Measurements from ENCODE around the gene P3H1. TPM values are rescaled to one million over a fixed set of nuclear protein-coding genes. Genes with fewer than 3 reads are reported as not detected.

P3H1 gene
- total RNA-seq, 1 experiment from 2014 or later: 84.8 TPM

GRCh38 chr1:42736152-42736551 lies 30.7 kb downstream of the P3H1 start:
- POLR2A ChIA-PET: no interaction called here
- H3K4me3 ChIP-seq (ENCODE audit: low read depth in 2 of 2, low read length in 2 of 2): no peak overlapping the region
- BruUV-seq (replicated peaks): no TSS peak
- no peak overlapping the region for H3K27ac ChIP-seq (ENCODE audit: low read length)
- DNase-seq (ENCODE audit: low read depth, low spot score) (no peak), ATAC-seq (peak; percentile 75)
- intact Hi-C loops (cut with micrococcal nuclease; ENCODE audit: unreplicated experiment) (loop anchor here (10.0 kb wide), 1 partner anchor 161 kb away; no protein-coding TSS in a partner anchor), in situ Hi-C loops (cut with HindIII; ENCODE audit: low pct_unique_long_range_greater_than_20kb, low sequenced_read_pairs) (no loop called here)
- no peaks in the 10 kb centered on the region for H3K36me3 ChIP-seq (ENCODE audit: control insufficient read depth, insufficient read depth, low read length)
- H3K4me1 ChIP-seq (ENCODE audit: control insufficient read depth, insufficient read depth, low read length): no peaks in the 10 kb centered on the region
- no peak for TF ChIP-seq POLR2AphosphoS5 (IDR thresholded peaks at IDR 0.05; ENCODE audit: low read depth, low read length)
- no peak for TF ChIP-seq SIN3A (IDR thresholded peaks at IDR 0.05; ENCODE audit: borderline replicate concordance, insufficient read depth, low read depth, low read length)
- TF ChIP-seq, protein P1, sequence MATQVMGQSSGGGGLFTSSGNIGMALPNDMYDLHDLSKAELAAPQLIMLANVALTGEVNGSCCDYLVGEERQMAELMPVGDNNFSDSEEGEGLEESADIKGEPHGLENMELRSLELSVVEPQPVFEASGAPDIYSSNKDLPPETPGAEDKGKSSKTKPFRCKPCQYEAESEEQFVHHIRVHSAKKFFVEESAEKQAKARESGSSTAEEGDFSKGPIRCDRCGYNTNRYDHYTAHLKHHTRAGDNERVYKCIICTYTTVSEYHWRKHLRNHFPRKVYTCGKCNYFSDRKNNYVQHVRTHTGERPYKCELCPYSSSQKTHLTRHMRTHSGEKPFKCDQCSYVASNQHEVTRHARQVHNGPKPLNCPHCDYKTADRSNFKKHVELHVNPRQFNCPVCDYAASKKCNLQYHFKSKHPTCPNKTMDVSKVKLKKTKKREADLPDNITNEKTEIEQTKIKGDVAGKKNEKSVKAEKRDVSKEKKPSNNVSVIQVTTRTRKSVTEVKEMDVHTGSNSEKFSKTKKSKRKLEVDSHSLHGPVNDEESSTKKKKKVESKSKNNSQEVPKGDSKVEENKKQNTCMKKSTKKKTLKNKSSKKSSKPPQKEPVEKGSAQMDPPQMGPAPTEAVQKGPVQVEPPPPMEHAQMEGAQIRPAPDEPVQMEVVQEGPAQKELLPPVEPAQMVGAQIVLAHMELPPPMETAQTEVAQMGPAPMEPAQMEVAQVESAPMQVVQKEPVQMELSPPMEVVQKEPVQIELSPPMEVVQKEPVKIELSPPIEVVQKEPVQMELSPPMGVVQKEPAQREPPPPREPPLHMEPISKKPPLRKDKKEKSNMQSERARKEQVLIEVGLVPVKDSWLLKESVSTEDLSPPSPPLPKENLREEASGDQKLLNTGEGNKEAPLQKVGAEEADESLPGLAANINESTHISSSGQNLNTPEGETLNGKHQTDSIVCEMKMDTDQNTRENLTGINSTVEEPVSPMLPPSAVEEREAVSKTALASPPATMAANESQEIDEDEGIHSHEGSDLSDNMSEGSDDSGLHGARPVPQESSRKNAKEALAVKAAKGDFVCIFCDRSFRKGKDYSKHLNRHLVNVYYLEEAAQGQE (IDR thresholded peaks at IDR 0.05; ENCODE audit: insufficient read depth in 1 of 2, low read depth in 2 of 2, low read length in 1 of 2): no peak
- TF ChIP-seq CTCF (IDR thresholded peaks at IDR 0.05): no peak
- CTCF ChIA-PET: no interaction called here
- H3K27me3 ChIP-seq (ENCODE audit: control insufficient read depth, insufficient read depth, low read length): no peaks in the 10 kb centered on the region
- H3K9me3 ChIP-seq (ENCODE audit: control insufficient read depth, insufficient read depth, low read depth, low read length): no peaks in the 10 kb centered on the region

DNA sequence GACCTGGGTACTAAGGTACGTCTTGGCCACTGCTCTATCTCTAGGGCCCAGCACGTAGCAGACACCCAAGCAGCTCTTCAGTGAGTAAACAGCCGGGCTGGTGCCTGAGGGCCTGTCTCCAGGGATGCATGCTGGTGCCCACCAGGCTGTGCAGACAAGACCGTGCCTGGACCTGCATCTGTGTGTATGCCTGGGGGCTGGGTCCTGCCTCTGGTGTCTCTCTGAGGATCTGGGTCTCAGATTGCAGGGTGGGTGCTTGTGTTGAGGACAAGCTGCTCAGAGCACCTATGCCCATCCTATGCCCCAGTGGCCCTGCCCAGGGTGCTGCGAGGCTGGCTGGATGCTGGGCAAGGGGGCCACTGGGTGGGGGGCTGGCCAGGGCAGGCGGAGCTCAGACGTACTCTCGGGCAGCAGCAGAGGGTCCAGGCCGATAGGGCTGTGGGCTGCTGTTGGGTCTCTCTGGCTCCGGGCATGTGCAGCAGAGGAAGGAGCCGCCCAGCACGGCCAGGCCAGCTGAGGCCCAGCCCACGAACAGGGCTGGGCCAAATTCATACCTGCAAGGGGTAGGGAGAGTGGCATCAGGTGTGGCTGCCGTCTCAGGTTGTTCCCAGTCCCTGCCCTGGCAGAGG lies 31.2 kb downstream of the P3H1 start:
- POLR2A ChIA-PET: no interaction called here
- no peak for DNase-seq (ENCODE audit: low read depth, low spot score)

More for the DNA sequence above, 31.2 kb downstream of the P3H1 start:
- no peaks in the 10 kb centered on the region for H3K4me1 ChIP-seq (ENCODE audit: control insufficient read depth, insufficient read depth, low read length)
- in situ Hi-C loops (cut with HindIII; ENCODE audit: low pct_unique_long_range_greater_than_20kb, low sequenced_read_pairs): no loop called here
- no peaks in the 10 kb centered on the region for H3K9me3 ChIP-seq (ENCODE audit: control insufficient read depth, insufficient read depth, low read depth, low read length)
- intact Hi-C loops (cut with micrococcal nuclease; ENCODE audit: unreplicated experiment): loop anchor here (10.0 kb wide), 1 partner anchor 161 kb away; no protein-coding TSS in a partner anchor
- no TSS peak for BruUV-seq (replicated peaks)
- H3K4me3 ChIP-seq (ENCODE audit: low read depth in 2 of 2, low read length in 2 of 2): no peak overlapping the region
- H3K27ac ChIP-seq (ENCODE audit: low read length): no peak overlapping the region
- no peaks in the 10 kb centered on the region for H3K36me3 ChIP-seq (ENCODE audit: control insufficient read depth, insufficient read depth, low read length)
- no peak for TF ChIP-seq TCF7L2 (IDR thresholded peaks at IDR 0.05; ENCODE audit: low read depth, low read length)
- no peak for TF ChIP-seq POLR2AphosphoS5 (IDR thresholded peaks at IDR 0.05; ENCODE audit: low read depth, low read length)
- no peak for TF ChIP-seq CTCF (IDR thresholded peaks at IDR 0.05)
- no peak for TF ChIP-seq SIN3A (IDR thresholded peaks at IDR 0.05; ENCODE audit: borderline replicate concordance, insufficient read depth, low read depth, low read length)
- TF ChIP-seq, protein P1 (IDR thresholded peaks at IDR 0.05; ENCODE audit: insufficient read depth in 1 of 2, low read depth in 2 of 2, low read length in 1 of 2): no peak
- CTCF ChIA-PET: no interaction called here
- H3K27me3 ChIP-seq (ENCODE audit: control insufficient read depth, insufficient read depth, low read length): no peaks in the 10 kb centered on the region
- no peak for ATAC-seq
